Liver (tissue), 9 donors: ENCODE measurements around the gene RNF141. TPM values are rescaled to one million over a fixed set of nuclear protein-coding genes. Genes with fewer than 3 reads are reported as not detected.

Experiments used
- DNase-seq: peaks from one replicate; pipeline ENCODE4 v3.0.0-alpha.2; 2017; ENCODE audit warnings: low spot score
- H3K27ac ChIP-seq, 2 donors: one replicate each; pipeline ENCODE4 v1.7.0; 2013; ENCODE audit warnings: inconsistent platforms in 2 of 2, low read length in 2 of 2, control low read depth in 1 of 2, low read depth in 1 of 2, mild to moderate bottlenecking in 1 of 2
- H3K27me3 ChIP-seq, 4 donors: one replicate each; pipeline versions ENCODE4 v1.6.1 to v1.7.0; 2013; ENCODE audit warnings: low read length in 3 of 4, inconsistent platforms in 1 of 4, mild to moderate bottlenecking in 1 of 4, moderate library complexity in 1 of 4; ENCODE audit not compliant: control insufficient read depth in 4 of 4, insufficient read depth in 4 of 4
- H3K36me3 ChIP-seq, 4 donors: one replicate each; pipeline versions ENCODE4 v1.6.1 to v1.7.0; 2013; ENCODE audit warnings: low read length in 3 of 4, mild to moderate bottlenecking in 3 of 4, low read depth in 1 of 4, moderate library complexity in 1 of 4; ENCODE audit not compliant: control insufficient read depth in 4 of 4, insufficient read depth in 3 of 4
- H3K4me1 ChIP-seq, 4 donors: one replicate each; pipeline versions ENCODE4 v1.6.1 to v1.7.0; 2013; ENCODE audit warnings: low read length in 3 of 4, mild to moderate bottlenecking in 3 of 4, moderate library complexity in 1 of 4; ENCODE audit not compliant: control insufficient read depth in 4 of 4, insufficient read depth in 4 of 4
- H3K4me3 ChIP-seq, 3 donors: one replicate each; pipeline versions ENCODE4 v1.6.1 to v1.7.0; 2013; ENCODE audit warnings: low read length in 3 of 3, control low read depth in 1 of 3, low read depth in 1 of 3, mild to moderate bottlenecking in 1 of 3
- H3K9ac ChIP-seq, 2 donors: one replicate each; pipeline ENCODE4 v1.7.0; 2013; ENCODE audit warnings: low read length in 2 of 2, mild to moderate bottlenecking in 2 of 2, moderate library complexity in 2 of 2, control low read depth in 1 of 2, low read depth in 1 of 2
- H3K9me3 ChIP-seq, 4 donors: one replicate each; pipeline versions ENCODE4 v1.6.1 to v1.7.0; 2013; ENCODE audit warnings: low read length in 3 of 4; ENCODE audit not compliant: control insufficient read depth in 4 of 4
- ATF3 ChIP-seq: IDR thresholded peaks from 2 replicates; pipeline ENCODE4 v1.6.1; 2016; ENCODE audit warnings: antibody characterized with exemption
- CTCF ChIP-seq: fragments of 150-350 bp; IDR thresholded peaks from 2 replicates; pipeline ENCODE4 v1.5.1; 2017; ENCODE audit warnings: improper control_type of control experiment, low read depth, low read length; ENCODE audit not compliant: missing input control
- EGR1 ChIP-seq, 2 donors: IDR thresholded peaks; 2 replicates each; pipeline ENCODE4 v1.6.1; 2016 to 2018; ENCODE audit warnings: antibody characterized with exemption in 2 of 2, low read depth in 2 of 2
- FOXA1 ChIP-seq: IDR thresholded peaks from 2 replicates; pipeline ENCODE4 v1.6.1; 2016; ENCODE audit warnings: antibody characterized with exemption
- FOXA2 ChIP-seq: IDR thresholded peaks from 2 replicates; pipeline ENCODE4 v1.6.1; 2016; ENCODE audit warnings: antibody characterized with exemption
- GABPA ChIP-seq, 2 donors: IDR thresholded peaks in 1 of 2; conservative IDR thresholded peaks in 1 of 2; 2 replicates each; pipeline ENCODE4 v1.6.1; 2016; ENCODE audit warnings: antibody characterized with exemption in 2 of 2, mild to moderate bottlenecking in 1 of 2, moderate library complexity in 1 of 2
- HNF4A ChIP-seq, 2 donors: conservative IDR thresholded peaks; 2 replicates each; pipeline ENCODE4 v1.6.1; 2016; ENCODE audit warnings: antibody characterized with exemption in 2 of 2, mild to moderate bottlenecking in 2 of 2
- HNF4G ChIP-seq: IDR thresholded peaks from 2 replicates; pipeline ENCODE4 v1.6.1; 2016; ENCODE audit warnings: antibody characterized with exemption
- JUND ChIP-seq, 2 donors: IDR thresholded peaks; 2 replicates each; pipeline ENCODE4 v1.6.1; 2016; ENCODE audit warnings: antibody characterized with exemption in 2 of 2
- NR2F2 ChIP-seq: IDR thresholded peaks from 2 replicates; pipeline ENCODE4 v1.6.1; 2016; ENCODE audit warnings: antibody characterized with exemption
- RAD21 ChIP-seq, 2 donors: IDR thresholded peaks; 2 replicates each; pipeline ENCODE4 v1.6.1; 2016; ENCODE audit warnings: antibody characterized with exemption in 2 of 2, mild to moderate bottlenecking in 2 of 2
- RXRA ChIP-seq, 2 donors: IDR thresholded peaks; 2 replicates each; pipeline ENCODE4 v1.6.1; 2017 to 2018; ENCODE audit warnings: antibody characterized with exemption in 2 of 2, mild to moderate bottlenecking in 1 of 2
- SP1 ChIP-seq: IDR thresholded peaks from 2 replicates; pipeline ENCODE4 v1.6.1; 2018; ENCODE audit warnings: antibody characterized with exemption, mild to moderate bottlenecking
- TAF1 ChIP-seq: conservative IDR thresholded peaks from 2 replicates; pipeline ENCODE4 v1.6.1; 2016; ENCODE audit warnings: antibody characterized with exemption, mild to moderate bottlenecking
- YY1 ChIP-seq: IDR thresholded peaks from 2 replicates; pipeline ENCODE4 v1.6.1; 2016; ENCODE audit warnings: antibody characterized with exemption, mild to moderate bottlenecking
- WGBS: extraction: QIAGEN DNeasy Blood & Tissue Kit; methylation state at CpG from one replicate; pipeline ENCODE4 v1.1.7; 2013; 5-methylcytosine and 5-hydroxymethylcytosine counted together
- polyA plus RNA-seq, 2 donors: library from polyadenylated mRNA; stranded (reverse) in 1 of 2; unstranded in 1 of 2; fragments of 200-250 nt in 1 of 2; fragments of >200 nt in 1 of 2; fragmentation: Nextera tagmentation in 1 of 2; extraction: Ambion mirVana in 1 of 2; gene quantifications; one replicate each; pipeline versions ENCODE4 v1.2.1 to v1.2.3, GENCODE V29; 2013 to 2015
- total RNA-seq, 2 donors: library from RNA; depleted of rRNA; stranded (reverse); fragments of >200 nt; gene quantifications; one replicate each; pipeline ENCODE4 v1.2.3, GENCODE V29; 2014
- TF ChIP-seq, protein P1 (sequence below): IDR thresholded peaks from 2 replicates; pipeline ENCODE4 v1.6.1; 2016; ENCODE audit warnings: antibody characterized with exemption
- TF ChIP-seq, protein P2 (sequence below): IDR thresholded peaks from 2 replicates; pipeline ENCODE4 v1.6.1; 2016; ENCODE audit warnings: antibody characterized with exemption, mild to moderate bottlenecking
- donor health status: healthy.
- donor health status: healthy.
- donor health status: healthy.
- donor health status: healthy.
- donor health status: healthy.

Gene RNF141
- total and polyA plus RNA-seq, 4 donors, result 6.9 to 14.6 (median 13.0) TPM

DNA sequence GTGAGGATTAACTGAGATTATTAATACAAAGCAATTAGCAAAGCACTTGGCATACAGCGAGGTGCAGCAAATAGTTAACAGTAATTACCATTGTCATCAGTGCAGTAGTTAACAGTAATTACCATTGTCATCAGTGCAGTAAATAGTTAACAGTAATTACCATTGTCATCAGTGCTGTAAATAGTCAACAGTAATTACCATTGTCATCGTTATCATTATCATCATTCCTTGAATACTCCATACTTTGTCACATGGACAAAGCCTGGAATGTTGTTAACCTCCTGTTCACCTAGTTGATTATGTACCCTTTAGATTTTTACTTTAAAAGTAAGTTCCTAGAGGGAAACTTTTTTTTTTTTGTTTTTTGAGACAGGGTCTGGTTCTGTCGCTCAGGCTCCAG is 47.0 kb upstream of the RNF141 start:
- no peak overlapping the region for H3K27ac ChIP-seq
- no peaks in the 10 kb centered on the region for H3K4me1 ChIP-seq
- no peaks in the 10 kb centered on the region for H3K9me3 ChIP-seq
- H3K36me3 ChIP-seq, result peaks cover 0 to 2% (median 0%) of the 10 kb centered on the region in 4 donors
- TF ChIP-seq CTCF, result no peak
- TF ChIP-seq EGR1 (IDR thresholded peaks at IDR 0.05; ENCODE audit: low read depth in 2 of 2), result no peak
- no peak for TF ChIP-seq RAD21 (IDR thresholded peaks at IDR 0.05)
- TF ChIP-seq FOXA2, result no peak
- TF ChIP-seq GABPA (IDR thresholded peaks at IDR 0.05 in 1 of 2, conservative IDR thresholded peaks at IDR 0.05 in 1 of 2), result no peak
- TF ChIP-seq YY1, result no peak
- no peak for TF ChIP-seq HNF4G
- TF ChIP-seq HNF4A (conservative IDR thresholded peaks at IDR 0.05), result no peak
- TF ChIP-seq SP1, result no peak
- no peak for TF ChIP-seq FOXA1
- TF ChIP-seq, protein P1, sequence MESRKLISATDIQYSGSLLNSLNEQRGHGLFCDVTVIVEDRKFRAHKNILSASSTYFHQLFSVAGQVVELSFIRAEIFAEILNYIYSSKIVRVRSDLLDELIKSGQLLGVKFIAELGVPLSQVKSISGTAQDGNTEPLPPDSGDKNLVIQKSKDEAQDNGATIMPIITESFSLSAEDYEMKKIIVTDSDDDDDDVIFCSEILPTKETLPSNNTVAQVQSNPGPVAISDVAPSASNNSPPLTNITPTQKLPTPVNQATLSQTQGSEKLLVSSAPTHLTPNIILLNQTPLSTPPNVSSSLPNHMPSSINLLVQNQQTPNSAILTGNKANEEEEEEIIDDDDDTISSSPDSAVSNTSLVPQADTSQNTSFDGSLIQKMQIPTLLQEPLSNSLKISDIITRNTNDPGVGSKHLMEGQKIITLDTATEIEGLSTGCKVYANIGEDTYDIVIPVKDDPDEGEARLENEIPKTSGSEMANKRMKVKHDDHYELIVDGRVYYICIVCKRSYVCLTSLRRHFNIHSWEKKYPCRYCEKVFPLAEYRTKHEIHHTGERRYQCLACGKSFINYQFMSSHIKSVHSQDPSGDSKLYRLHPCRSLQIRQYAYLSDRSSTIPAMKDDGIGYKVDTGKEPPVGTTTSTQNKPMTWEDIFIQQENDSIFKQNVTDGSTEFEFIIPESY, result no peak
- TF ChIP-seq TAF1, result no peak
- TF ChIP-seq NR2F2, result no peak
- TF ChIP-seq, protein P2, sequence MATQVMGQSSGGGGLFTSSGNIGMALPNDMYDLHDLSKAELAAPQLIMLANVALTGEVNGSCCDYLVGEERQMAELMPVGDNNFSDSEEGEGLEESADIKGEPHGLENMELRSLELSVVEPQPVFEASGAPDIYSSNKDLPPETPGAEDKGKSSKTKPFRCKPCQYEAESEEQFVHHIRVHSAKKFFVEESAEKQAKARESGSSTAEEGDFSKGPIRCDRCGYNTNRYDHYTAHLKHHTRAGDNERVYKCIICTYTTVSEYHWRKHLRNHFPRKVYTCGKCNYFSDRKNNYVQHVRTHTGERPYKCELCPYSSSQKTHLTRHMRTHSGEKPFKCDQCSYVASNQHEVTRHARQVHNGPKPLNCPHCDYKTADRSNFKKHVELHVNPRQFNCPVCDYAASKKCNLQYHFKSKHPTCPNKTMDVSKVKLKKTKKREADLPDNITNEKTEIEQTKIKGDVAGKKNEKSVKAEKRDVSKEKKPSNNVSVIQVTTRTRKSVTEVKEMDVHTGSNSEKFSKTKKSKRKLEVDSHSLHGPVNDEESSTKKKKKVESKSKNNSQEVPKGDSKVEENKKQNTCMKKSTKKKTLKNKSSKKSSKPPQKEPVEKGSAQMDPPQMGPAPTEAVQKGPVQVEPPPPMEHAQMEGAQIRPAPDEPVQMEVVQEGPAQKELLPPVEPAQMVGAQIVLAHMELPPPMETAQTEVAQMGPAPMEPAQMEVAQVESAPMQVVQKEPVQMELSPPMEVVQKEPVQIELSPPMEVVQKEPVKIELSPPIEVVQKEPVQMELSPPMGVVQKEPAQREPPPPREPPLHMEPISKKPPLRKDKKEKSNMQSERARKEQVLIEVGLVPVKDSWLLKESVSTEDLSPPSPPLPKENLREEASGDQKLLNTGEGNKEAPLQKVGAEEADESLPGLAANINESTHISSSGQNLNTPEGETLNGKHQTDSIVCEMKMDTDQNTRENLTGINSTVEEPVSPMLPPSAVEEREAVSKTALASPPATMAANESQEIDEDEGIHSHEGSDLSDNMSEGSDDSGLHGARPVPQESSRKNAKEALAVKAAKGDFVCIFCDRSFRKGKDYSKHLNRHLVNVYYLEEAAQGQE, result no peak
- no peak for TF ChIP-seq JUND (IDR thresholded peaks at IDR 0.05)
- no peak for TF ChIP-seq RXRA (IDR thresholded peaks at IDR 0.05)
- no peak overlapping the region for H3K4me3 ChIP-seq
- no peaks in the 10 kb centered on the region for H3K27me3 ChIP-seq
- H3K9ac ChIP-seq, result no peak overlapping the region
- WGBS, result 86% methylated on average over 3 of the region's 3 CpGs
- DNase-seq, result no peak

DNA sequence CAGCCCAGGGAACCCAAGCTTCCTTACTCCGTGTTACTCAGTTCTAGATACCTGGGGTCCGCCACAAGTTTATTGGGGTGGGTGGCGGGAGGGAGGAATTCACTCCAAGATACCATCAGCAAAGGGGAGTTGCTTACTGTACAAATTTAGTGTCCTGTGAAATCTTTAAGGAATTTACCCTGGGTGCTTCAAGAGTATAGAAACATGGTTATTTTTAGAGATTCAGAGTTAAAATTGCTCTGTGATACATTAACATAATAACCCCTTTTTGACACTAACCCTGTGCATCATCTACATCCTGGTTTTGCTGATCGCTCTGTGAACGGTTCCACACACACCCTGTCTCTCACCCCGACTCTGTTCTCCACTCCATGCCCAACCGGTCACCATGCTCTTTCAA is 46.4 kb upstream of the RNF141 start:
- H3K4me1 ChIP-seq, result no peaks in the 10 kb centered on the region
- no peak overlapping the region for H3K27ac ChIP-seq
- H3K36me3 ChIP-seq, result peaks cover 0 to 2% (median 0%) of the 10 kb centered on the region in 4 donors
- no peak for DNase-seq
- H3K9me3 ChIP-seq, result no peaks in the 10 kb centered on the region
- WGBS, result 89% methylated on average over 7 of the region's 7 CpGs
- no peak overlapping the region for H3K4me3 ChIP-seq
- TF ChIP-seq ATF3, result no peak
- no peak for TF ChIP-seq HNF4A (conservative IDR thresholded peaks at IDR 0.05)
- TF ChIP-seq FOXA2, result no peak
- TF ChIP-seq YY1, result no peak
- no peak for TF ChIP-seq CTCF
- no peak overlapping the region for H3K9ac ChIP-seq
- H3K27me3 ChIP-seq, result no peaks in the 10 kb centered on the region
